AG09309 (cell line): Measurements from ENCODE around the gene BRMS1L.
"Not testable (repeated sequence)": the region's sequence is repeated elsewhere in the genome, so short reads cannot be mapped to it uniquely, and the experiment has no call there.

Experiments used
- DNase-seq: peaks from one replicate; pipeline ENCODE4 v3.0.0-alpha.2; 2010; ENCODE audit warnings: low read depth
- H3K4me3 ChIP-seq: 2 replicates; pipeline ENCODE4 v1.5.1; 2011; ENCODE audit warnings: mild to moderate bottlenecking, low read depth, low read length, moderate library complexity; ENCODE audit not compliant: control insufficient read depth
- TF ChIP-seq, protein P1 (sequence below): IDR thresholded peaks from 2 replicates; pipeline ENCODE4 v1.5.1; 2011; ENCODE audit warnings: mild to moderate bottlenecking, low read depth, low read length, inconsistent platforms; ENCODE audit not compliant: insufficient read depth, control insufficient read depth; ENCODE audit errors: missing control alignments

Gene BRMS1L

DNA sequence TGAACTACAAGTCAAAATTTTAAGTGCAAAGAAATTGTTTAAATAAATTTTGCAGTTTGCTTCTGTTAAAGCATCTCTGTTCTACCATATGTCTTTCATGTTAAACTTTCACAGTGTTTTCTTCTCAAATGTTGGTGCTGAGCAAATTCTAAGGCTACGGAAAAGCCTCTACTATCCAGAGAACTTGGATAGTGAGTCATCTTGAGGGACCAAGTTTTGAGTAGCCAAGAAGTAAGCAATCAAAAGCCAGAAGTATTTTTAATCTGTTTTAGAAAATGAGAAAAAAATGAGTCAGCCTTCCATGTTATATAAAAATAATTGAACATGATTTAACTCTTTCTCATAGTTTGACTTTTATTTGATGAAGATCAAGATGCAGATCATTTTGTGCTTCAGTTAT, 3.3 kb downstream of the BRMS1L start:
- TF ChIP-seq, protein P1, sequence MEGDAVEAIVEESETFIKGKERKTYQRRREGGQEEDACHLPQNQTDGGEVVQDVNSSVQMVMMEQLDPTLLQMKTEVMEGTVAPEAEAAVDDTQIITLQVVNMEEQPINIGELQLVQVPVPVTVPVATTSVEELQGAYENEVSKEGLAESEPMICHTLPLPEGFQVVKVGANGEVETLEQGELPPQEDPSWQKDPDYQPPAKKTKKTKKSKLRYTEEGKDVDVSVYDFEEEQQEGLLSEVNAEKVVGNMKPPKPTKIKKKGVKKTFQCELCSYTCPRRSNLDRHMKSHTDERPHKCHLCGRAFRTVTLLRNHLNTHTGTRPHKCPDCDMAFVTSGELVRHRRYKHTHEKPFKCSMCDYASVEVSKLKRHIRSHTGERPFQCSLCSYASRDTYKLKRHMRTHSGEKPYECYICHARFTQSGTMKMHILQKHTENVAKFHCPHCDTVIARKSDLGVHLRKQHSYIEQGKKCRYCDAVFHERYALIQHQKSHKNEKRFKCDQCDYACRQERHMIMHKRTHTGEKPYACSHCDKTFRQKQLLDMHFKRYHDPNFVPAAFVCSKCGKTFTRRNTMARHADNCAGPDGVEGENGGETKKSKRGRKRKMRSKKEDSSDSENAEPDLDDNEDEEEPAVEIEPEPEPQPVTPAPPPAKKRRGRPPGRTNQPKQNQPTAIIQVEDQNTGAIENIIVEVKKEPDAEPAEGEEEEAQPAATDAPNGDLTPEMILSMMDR: no peak
- no peak for DNase-seq
- no peak overlapping the region for H3K4me3 ChIP-seq

DNA sequence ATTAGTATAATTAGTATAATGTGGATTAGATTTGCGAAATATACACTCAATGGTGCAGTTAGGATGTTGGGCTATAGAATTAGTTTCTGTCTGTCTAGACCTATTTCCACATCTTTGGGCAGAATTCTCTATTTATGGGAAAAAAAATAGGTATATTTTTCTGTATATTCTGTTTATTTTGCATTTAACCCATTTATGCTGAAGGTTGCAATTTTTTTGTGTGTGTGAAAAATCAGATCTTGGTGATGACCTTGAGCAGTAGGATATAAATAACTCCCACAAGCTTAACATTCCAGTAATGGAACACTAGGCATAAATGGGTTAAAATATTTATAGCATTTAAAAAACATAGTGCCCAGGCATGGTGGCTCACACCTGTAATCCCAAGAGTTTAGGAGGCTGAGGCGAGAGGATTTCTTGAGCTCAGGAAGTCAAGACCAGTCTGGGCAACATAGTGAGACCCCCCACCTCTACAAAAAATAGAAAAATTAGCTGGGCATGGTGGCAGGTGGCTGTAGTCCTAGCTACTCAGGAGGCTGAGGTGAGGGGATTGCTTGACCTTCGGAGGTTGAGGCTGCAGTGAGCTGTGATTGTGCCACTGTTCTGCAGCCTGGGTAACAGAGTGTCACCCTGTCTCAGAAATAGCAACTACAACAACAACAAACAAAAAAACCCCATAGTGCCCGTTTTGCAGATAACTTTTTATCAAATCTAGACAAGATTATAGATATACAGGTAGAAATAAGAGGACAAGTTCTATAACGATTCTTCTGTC, 9.3 kb downstream of the BRMS1L start:
- TF ChIP-seq, protein P1: no peak
- DNase-seq: no peak
- H3K4me3 ChIP-seq: no peak overlapping the region

DNA sequence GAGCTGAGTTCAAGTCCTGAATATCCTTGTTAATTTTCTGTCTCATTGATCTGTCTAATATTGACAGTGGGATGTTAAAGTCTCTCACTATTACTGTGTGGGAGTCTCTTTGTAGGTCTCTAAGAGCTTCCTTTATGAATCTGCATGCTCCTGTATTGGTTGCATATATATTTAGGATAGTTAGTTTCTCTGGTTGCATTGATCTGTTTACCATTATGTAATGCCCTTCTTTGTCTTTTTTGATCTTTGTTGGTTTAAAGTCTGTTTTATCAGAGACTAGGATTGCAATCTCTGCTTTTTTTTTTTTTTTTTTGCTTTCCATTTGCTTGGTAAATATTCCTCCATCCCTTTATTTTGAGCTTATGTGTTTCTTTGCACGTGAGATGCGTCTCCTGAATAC, 15.6 kb downstream of the BRMS1L start:
- not testable (repeated sequence) for H3K4me3 ChIP-seq, DNase-seq

DNA sequence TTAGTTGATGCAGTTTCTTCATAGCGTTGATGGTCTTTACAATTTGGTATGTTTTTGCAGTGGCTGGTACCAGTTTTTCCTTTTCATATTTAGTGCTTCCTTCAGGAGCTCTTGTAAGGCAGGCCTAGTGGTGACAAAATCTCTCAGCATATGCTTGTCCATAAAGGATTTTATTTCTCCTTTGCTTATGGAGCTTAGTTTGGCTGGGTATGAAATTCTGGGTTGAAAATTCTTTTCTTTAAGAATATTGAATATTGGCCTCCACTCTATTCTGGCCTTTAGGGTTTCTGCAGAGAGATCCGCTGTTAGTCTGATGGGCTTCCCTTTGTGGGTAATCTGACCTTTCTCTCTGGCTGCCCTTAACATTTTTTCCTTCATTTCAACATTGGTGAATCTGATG, 16.1 kb downstream of the BRMS1L start:
- DNase-seq, H3K4me3 ChIP-seq: not testable (repeated sequence)

DNA sequence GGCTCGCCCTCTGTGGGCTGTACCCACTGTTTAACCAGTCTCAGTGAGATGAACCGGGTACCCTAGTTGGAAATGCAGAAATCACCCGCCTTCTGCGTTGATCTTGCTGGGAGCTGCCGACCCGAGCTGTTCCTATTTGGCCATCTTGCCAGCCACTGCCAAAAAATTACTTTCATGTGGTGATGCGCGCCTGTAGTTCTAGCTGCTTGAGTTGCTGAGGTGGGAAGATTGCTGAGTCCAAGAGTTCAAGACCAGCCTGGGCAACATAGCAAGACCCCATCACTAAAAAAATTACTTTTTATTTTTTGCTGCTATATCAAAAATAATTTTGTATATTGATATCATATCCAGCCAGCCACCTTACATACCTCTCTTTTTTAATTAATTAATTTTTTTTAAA, 18.4 kb downstream of the BRMS1L start:
- TF ChIP-seq, protein P1: no peak
- no peak overlapping the region for H3K4me3 ChIP-seq
- DNase-seq: no peak

DNA sequence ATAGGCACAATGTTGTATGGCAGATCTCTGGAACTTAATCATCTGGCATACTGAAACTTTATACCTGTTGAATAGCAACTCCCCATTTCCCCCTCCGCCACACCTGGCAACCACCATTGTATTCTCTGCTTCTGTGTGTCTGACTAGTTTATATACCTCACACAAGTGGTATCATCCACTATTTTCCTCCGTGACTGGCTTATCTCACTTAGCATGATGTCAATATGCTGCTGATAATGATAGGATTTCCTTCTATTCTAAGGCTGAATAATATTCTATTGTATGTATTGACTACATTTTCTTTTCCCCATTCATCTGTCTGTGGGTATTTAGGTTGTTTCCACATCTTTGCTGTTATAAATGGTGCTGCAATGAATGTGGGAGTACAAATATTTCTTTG, 21.5 kb downstream of the BRMS1L start:
- TF ChIP-seq, protein P1: no peak
- DNase-seq: no peak
- H3K4me3 ChIP-seq: no peak overlapping the region

DNA sequence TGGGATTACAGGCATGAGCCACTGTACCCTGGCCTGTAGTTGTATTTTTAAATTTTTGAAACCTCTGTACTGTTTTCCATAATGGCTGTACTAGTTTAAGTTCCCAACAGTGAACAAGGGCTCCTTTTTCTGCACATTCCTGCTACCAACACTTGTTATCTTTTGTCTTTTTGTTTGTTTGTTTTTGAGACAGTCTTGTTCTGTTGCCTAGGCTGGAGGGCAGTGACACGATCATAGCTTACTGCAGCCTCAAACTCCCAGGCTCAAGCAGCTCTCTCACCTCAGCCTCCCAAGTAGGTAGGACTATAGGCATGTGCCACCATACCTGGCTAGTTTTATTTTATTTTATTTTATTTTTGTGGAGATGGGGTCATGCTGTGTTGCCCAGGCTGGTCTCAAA, 23.0 kb downstream of the BRMS1L start:
- DNase-seq: no peak
- TF ChIP-seq, protein P1: no peak
- H3K4me3 ChIP-seq: no peak overlapping the region

DNA sequence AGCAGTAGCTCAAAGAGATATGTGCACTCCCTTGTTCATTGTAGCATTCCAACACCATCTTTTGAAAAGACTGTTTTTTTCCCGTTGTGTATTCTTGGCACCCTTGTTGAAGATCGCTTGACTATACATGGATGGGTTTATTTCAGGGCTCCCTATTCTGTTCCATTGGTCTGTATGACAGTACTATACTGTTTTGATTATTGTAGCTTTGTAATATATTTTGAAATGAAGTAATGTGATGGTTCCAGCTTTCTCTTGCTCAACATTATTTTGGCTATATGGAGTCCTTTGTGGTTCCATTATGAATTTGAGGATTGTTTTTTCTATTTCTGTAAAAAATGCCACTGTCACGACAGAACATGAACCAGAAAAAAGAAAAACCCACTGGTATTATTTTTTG, 25.7 kb downstream of the BRMS1L start:
- TF ChIP-seq, protein P1: no peak
- no peak for DNase-seq
- H3K4me3 ChIP-seq: no peak overlapping the region
